Daoy (cell line): ENCODE results near the gene ASIC3. TPM values are rescaled to one million over a fixed set of nuclear protein-coding genes. Genes with fewer than 3 reads are reported as not detected.

Experiments used
- DNase-seq: peaks from one replicate; pipeline ENCODE4 v3.0.0-alpha.2; 2015; ENCODE audit warnings: low read depth
- total RNA-seq: library from RNA; depleted of rRNA; stranded (reverse); fragments of >200 nt; shearing (Covaris generic); gene quantifications from 2 replicates; pipeline ENCODE4 v1.2.3, GENCODE V29; 2014

Gene ASIC3
- total RNA-seq, 1 experiment from 2014 or later, result 1.5 TPM

- peak; percentile 91 for DNase-seq
These were observed 37.6 kb downstream of the ASIC3 start, which contains the start of gene AGAP3 for GRCh38 chr7:151085691-151086620. AGAP3 (plus strand) TSS chr7:151086475; CDS start chr7:151086742, 267 bp downstream.

GRCh38 chr7:151086802-151087244 lies 38.5 kb downstream of the ASIC3 start:
- DNase-seq, result peak; percentile 65

GRCh38 chr7:151087245-151088018 lies 39.1 kb downstream of the ASIC3 start:
- DNase-seq, result peak; percentile 78

GRCh38 chr7:151088019-151088855 lies 39.9 kb downstream of the ASIC3 start:
- DNase-seq, result peak; percentile 51

GRCh38 chr7:151088856-151089699 lies 40.7 kb downstream of the ASIC3 start:
- DNase-seq, result peak; percentile 79

- no peak for DNase-seq
These were observed 41.8 kb downstream of the ASIC3 start for GRCh38 chr7:151089893-151090730.

GRCh38 chr7:151091003-151091402 lies 42.7 kb downstream of the ASIC3 start:
- DNase-seq, result no peak

GRCh38 chr7:151091431-151091830 lies 43.1 kb downstream of the ASIC3 start:
- no peak for DNase-seq

- no peak for DNase-seq
These were observed 43.7 kb downstream of the ASIC3 start for GRCh38 chr7:151091988-151092387.

GRCh38 chr7:151093748-151094147 lies 45.4 kb downstream of the ASIC3 start:
- no peak for DNase-seq

GRCh38 chr7:151094675-151095074 lies 46.3 kb downstream of the ASIC3 start:
- DNase-seq, result no peak

GRCh38 chr7:151095123-151095797 lies 46.9 kb downstream of the ASIC3 start:
- DNase-seq, result no peak

- DNase-seq, result no peak
These were observed 47.6 kb downstream of the ASIC3 start for GRCh38 chr7:151095828-151096475.

- DNase-seq, result no peak
These were observed 51.3 kb downstream of the ASIC3 start for GRCh38 chr7:151099486-151100211.

- no peak for DNase-seq
These were observed 52.6 kb downstream of the ASIC3 start for GRCh38 chr7:151100921-151101320.

- DNase-seq, result no peak
These were observed 53.5 kb downstream of the ASIC3 start for GRCh38 chr7:151101621-151102396.
